K562 (cell line): ENCODE measurements around the gene NUP210. TPM values are rescaled to one million over a fixed set of nuclear protein-coding genes. Genes with fewer than 3 reads are reported as not detected.
A peak's percentile ranks its signal among the peaks of the same experiment; 100 is the strongest.

Source experiments
- ARID3A ChIP-seq: IDR thresholded peaks from 2 replicates; pipeline ENCODE4 v1.6.1; 2012; ENCODE audit warnings: low read depth, low read length, improper control_type of control experiment, borderline replicate concordance
- BCOR ChIP-seq: fragments of 450-650 bp; IDR thresholded peaks from 2 replicates; pipeline ENCODE4 v1.6.1; 2016
- CREB1 ChIP-seq, 2 experiments: sonication (generic) in 1 of 2; formaldehyde crosslinking in 1 of 2; IDR thresholded peaks; 2 replicates each; pipeline versions ENCODE4 v1.6.1 to v1.8.0; 2012 to 2022; ENCODE audit warnings: inconsistent platforms in 1 of 2, mild to moderate bottlenecking in 1 of 2, missing genetic modification reagents in 1 of 2, moderate library complexity in 1 of 2
- EP300 ChIP-seq: IDR thresholded peaks from 2 replicates; pipeline ENCODE4 v1.6.1; 2012; ENCODE audit warnings: low read length, improper control_type of control experiment
- EZH2 ChIP-seq: IDR thresholded peaks from 2 replicates; pipeline ENCODE4 v1.6.1; 2012; ENCODE audit warnings: low read depth, mild to moderate bottlenecking, inconsistent platforms, low read length, borderline replicate concordance
- HNRNPL ChIP-seq: fragments of 200-400 bp; formaldehyde crosslinking; IDR thresholded peaks from 2 replicates; pipeline ENCODE4 v1.6.1; 2017; ENCODE audit warnings: low read depth, mild to moderate bottlenecking, low read length
- HSF4 ChIP-seq: fragments of 250-450 bp; sonication (Bioruptor Pico); IDR thresholded peaks from 2 replicates; pipeline ENCODE4 v2.1.2; 2022; ENCODE audit warnings: mild to moderate bottlenecking, moderate library complexity, borderline replicate concordance
- ILF3 ChIP-seq: fragments of 450-650 bp; IDR thresholded peaks from 2 replicates; pipeline ENCODE4 v1.6.1; 2018; ENCODE audit warnings: antibody characterized with exemption, mild to moderate bottlenecking, moderate library complexity, borderline replicate concordance
- KDM5B ChIP-seq: fragments of 200-600 bp; sonication (generic); IDR thresholded peaks from 2 replicates; pipeline ENCODE4 v1.6.1; 2012; ENCODE audit warnings: low read depth, mild to moderate bottlenecking, moderate library complexity, low read length, control low read depth, inconsistent platforms; ENCODE audit not compliant: insufficient replicate concordance
- NFIX ChIP-seq: fragments of 250-450 bp; sonication (Bioruptor Pico); IDR thresholded peaks from 2 replicates; pipeline ENCODE4 v1.4.0; 2020; ENCODE audit warnings: low read depth, mild to moderate bottlenecking, moderate library complexity
- POLR2H ChIP-seq: IDR thresholded peaks from 2 replicates; pipeline ENCODE4 v1.6.1; 2016; ENCODE audit warnings: missing genetic modification characterization, low read depth, mild to moderate bottlenecking, control low read depth, missing compliant biosample characterization, moderate library complexity
- RBBP5 ChIP-seq: fragments of 200-600 bp; sonication (generic); IDR thresholded peaks from 2 replicates; pipeline ENCODE4 v1.6.1; 2012; ENCODE audit warnings: borderline replicate concordance, mild to moderate bottlenecking, low read length, control low read depth, inconsistent platforms; ENCODE audit not compliant: insufficient read depth, poor library complexity, severe bottlenecking
- RBM15 ChIP-seq: fragments of 200-400 bp; formaldehyde crosslinking; IDR thresholded peaks from 2 replicates; pipeline ENCODE4 v1.6.1; 2018; ENCODE audit warnings: mild to moderate bottlenecking, low read length, moderate library complexity; ENCODE audit not compliant: insufficient read depth
- SMARCC2 ChIP-seq: fragments of 450-650 bp; IDR thresholded peaks from 2 replicates; pipeline ENCODE4 v1.6.1; 2017; ENCODE audit warnings: antibody characterized with exemption, moderate library complexity, mild to moderate bottlenecking, low read depth
- TBP ChIP-seq: optimal IDR thresholded peaks from 2 replicates; pipeline ENCODE3; 2011; ENCODE audit warnings: low read depth, low read length, improper control_type of control experiment
- TCFL5 ChIP-seq: fragments of 250-450 bp; sonication (Bioruptor Pico); conservative IDR thresholded peaks from 2 replicates; pipeline ENCODE4 v1.6.1; 2021; ENCODE audit warnings: mild to moderate bottlenecking, moderate library complexity, matching md5 sums
- TEAD2 ChIP-seq: fragments of 450-650 bp; IDR thresholded peaks from 2 replicates; pipeline ENCODE4 v1.6.1; 2016; ENCODE audit warnings: missing genetic modification characterization, control low read depth, missing compliant biosample characterization
- ZKSCAN8 ChIP-seq: fragments of 200-800 bp; sonication (Bioruptor generic); IDR thresholded peaks from 2 replicates; pipeline ENCODE4 v1.6.1; 2016; ENCODE audit warnings: missing genetic modification characterization, missing compliant biosample characterization
- polyA plus RNA-seq, 8 experiments: library from polyadenylated mRNA; depleted of rRNA in 4 of 8; stranded (reverse) in 5 of 8; unstranded in 3 of 8; fragments of >200 nt; fragmentation: Nextera tagmentation in 2 of 8; fragmentation: Illumina TruSeq in 1 of 8; extraction: Ambion mirVana in 2 of 8; extraction: Trizol in 1 of 8; gene quantifications; 2 replicates each; pipeline versions ENCODE4 v1.2.1 to v1.2.3, GENCODE V29; 2011 to 2014; ENCODE audit warnings: inconsistent platforms in 1 of 8, missing spikeins in 1 of 8
- total RNA-seq, 7 experiments: library from RNA; depleted of rRNA in 6 of 7; stranded (reverse); fragments of >200 nt in 6 of 7; fragmentation: Illumina TruSeq in 2 of 7; extraction: Trizol in 2 of 7; gene quantifications; 2 replicates each; pipeline versions ENCODE4 v1.2.1 to v1.2.3, GENCODE V29; 2011 to 2021; ENCODE audit warnings: low replicate concordance in 1 of 7
- TF ChIP-seq, protein P1 (sequence below): sonication (generic); formaldehyde crosslinking; IDR thresholded peaks from 2 replicates; pipeline ENCODE4 v1.8.1; 2023; ENCODE audit warnings: mild to moderate bottlenecking, missing genetic modification reagents
- TF ChIP-seq, protein P2 (sequence below): IDR thresholded peaks from 2 replicates; pipeline ENCODE4 v1.6.1; 2014; ENCODE audit warnings: antibody characterized with exemption
- TF ChIP-seq, protein P3 (sequence below): fragments of 450-650 bp; IDR thresholded peaks from 2 replicates; pipeline ENCODE4 v1.6.1; 2016

NUP210 gene
- total and polyA plus RNA-seq, 9 of the 15 experiments (the other 6 are each of a cell fraction or from before 2014, with no cell fraction given) = 1.2 to 138 (median 44.0) TPM

GRCh38 chr3:13461169-13462124 is 41.3 kb upstream of the NUP210 start (continued):
- TF ChIP-seq BCOR = peak; percentile 56
- TF ChIP-seq, protein P1, sequence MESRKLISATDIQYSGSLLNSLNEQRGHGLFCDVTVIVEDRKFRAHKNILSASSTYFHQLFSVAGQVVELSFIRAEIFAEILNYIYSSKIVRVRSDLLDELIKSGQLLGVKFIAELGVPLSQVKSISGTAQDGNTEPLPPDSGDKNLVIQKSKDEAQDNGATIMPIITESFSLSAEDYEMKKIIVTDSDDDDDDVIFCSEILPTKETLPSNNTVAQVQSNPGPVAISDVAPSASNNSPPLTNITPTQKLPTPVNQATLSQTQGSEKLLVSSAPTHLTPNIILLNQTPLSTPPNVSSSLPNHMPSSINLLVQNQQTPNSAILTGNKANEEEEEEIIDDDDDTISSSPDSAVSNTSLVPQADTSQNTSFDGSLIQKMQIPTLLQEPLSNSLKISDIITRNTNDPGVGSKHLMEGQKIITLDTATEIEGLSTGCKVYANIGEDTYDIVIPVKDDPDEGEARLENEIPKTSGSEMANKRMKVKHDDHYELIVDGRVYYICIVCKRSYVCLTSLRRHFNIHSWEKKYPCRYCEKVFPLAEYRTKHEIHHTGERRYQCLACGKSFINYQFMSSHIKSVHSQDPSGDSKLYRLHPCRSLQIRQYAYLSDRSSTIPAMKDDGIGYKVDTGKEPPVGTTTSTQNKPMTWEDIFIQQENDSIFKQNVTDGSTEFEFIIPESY (CRISPR knock-in tag) = no peak
- no peak for TF ChIP-seq EP300
- no peak for TF ChIP-seq TEAD2
- TF ChIP-seq, protein P2, sequence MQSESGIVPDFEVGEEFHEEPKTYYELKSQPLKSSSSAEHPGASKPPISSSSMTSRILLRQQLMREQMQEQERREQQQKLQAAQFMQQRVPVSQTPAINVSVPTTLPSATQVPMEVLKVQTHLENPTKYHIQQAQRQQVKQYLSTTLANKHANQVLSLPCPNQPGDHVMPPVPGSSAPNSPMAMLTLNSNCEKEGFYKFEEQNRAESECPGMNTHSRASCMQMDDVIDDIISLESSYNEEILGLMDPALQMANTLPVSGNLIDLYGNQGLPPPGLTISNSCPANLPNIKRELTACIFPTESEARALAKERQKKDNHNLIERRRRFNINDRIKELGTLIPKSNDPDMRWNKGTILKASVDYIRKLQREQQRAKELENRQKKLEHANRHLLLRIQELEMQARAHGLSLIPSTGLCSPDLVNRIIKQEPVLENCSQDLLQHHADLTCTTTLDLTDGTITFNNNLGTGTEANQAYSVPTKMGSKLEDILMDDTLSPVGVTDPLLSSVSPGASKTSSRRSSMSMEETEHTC = no peak
- no peak for TF ChIP-seq RBM15
- no peak for TF ChIP-seq RBBP5
- TF ChIP-seq ARID3A = no peak
- peak; percentile 28 for TF ChIP-seq TBP
- peak; percentile 63; the same call in 1 of the 2 replicates for TF ChIP-seq SMARCC2
- no peak for TF ChIP-seq TCFL5
- 0 out of 2 replicates have a peak, but pooled peaks have one; percentile 13 for TF ChIP-seq CREB1 (IDR thresholded peaks at IDR 0.05)
- no peak for TF ChIP-seq CREB1 (CRISPR knock-in tag; IDR thresholded peaks at IDR 0.05)
- TF ChIP-seq EZH2 = no peak
- TF ChIP-seq HNRNPL = no peak
- TF ChIP-seq HSF4 (CRISPR knock-in tag) = no peak
- no peak for TF ChIP-seq POLR2H (tag)
- TF ChIP-seq NFIX = no peak
- no peak for TF ChIP-seq KDM5B
- TF ChIP-seq, protein P3, sequence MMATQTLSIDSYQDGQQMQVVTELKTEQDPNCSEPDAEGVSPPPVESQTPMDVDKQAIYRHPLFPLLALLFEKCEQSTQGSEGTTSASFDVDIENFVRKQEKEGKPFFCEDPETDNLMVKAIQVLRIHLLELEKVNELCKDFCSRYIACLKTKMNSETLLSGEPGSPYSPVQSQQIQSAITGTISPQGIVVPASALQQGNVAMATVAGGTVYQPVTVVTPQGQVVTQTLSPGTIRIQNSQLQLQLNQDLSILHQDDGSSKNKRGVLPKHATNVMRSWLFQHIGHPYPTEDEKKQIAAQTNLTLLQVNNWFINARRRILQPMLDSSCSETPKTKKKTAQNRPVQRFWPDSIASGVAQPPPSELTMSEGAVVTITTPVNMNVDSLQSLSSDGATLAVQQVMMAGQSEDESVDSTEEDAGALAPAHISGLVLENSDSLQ = no peak
- TF ChIP-seq ZKSCAN8 (CRISPR knock-in tag) = no peak
- TF ChIP-seq ILF3 = no peak
